ENCODE measurements around the gene GLDN.

Gene GLDN

GRCh38 chr15:51350723-51351122, 9.3 kb downstream of the GLDN start:
- H3K27ac ChIP-seq, result no peak overlapping the region
- no peak for TF ChIP-seq CTCF (conservative IDR thresholded peaks at IDR 0.05; ENCODE audit: low read depth)
- POLR2A ChIA-PET (ENCODE audit: low non-redundant PET), result no interaction called here
- CTCF ChIA-PET, result no interaction called here
- no peak for DNase-seq (ENCODE audit: low spot score)

GRCh38 chr15:51353976-51354375, 12.5 kb downstream of the GLDN start:
- no peak for DNase-seq (ENCODE audit: low spot score)
- no peak overlapping the region for H3K27ac ChIP-seq
- CTCF ChIA-PET, result no interaction called here
- no peak for TF ChIP-seq CTCF (conservative IDR thresholded peaks at IDR 0.05; ENCODE audit: low read depth)
- POLR2A ChIA-PET (ENCODE audit: low non-redundant PET), result no interaction called here

- ChIA-PET POLR2A (ENCODE audit: low non-redundant PET) (no interaction called here), CTCF (no interaction called here)
- no peak overlapping the region for H3K27ac ChIP-seq
- DNase-seq (ENCODE audit: low spot score), result no peak
- no peak for TF ChIP-seq CTCF (conservative IDR thresholded peaks at IDR 0.05; ENCODE audit: low read depth)
These were observed 13.6 kb downstream of the GLDN start for GRCh38 chr15:51355096-51355495.

- POLR2A ChIA-PET (ENCODE audit: low non-redundant PET), result no interaction called here
- CTCF ChIA-PET, result no interaction called here
- no peak overlapping the region for H3K27ac ChIP-seq
- no peak for TF ChIP-seq CTCF (conservative IDR thresholded peaks at IDR 0.05; ENCODE audit: low read depth)
- DNase-seq (ENCODE audit: low spot score), result no peak
These were observed 14.7 kb downstream of the GLDN start for GRCh38 chr15:51356147-51356546.

- ChIA-PET CTCF (no interaction called here), POLR2A (ENCODE audit: low non-redundant PET) (no interaction called here)
- DNase-seq (ENCODE audit: low spot score), result no peak
- TF ChIP-seq CTCF (conservative IDR thresholded peaks at IDR 0.05; ENCODE audit: low read depth), result no peak
- H3K27ac ChIP-seq, result no peak overlapping the region
These were observed 15.5 kb downstream of the GLDN start for GRCh38 chr15:51356983-51357382.

GRCh38 chr15:51359981-51360380, 18.5 kb downstream of the GLDN start:
- TF ChIP-seq CTCF (conservative IDR thresholded peaks at IDR 0.05; ENCODE audit: low read depth), result no peak
- CTCF ChIA-PET, result interaction anchor here (0.6 kb wide), 1 partner anchor 177 kb away, joined by 3 read pairs; no protein-coding TSS in a partner anchor
- no peak overlapping the region for H3K27ac ChIP-seq
- no peak for DNase-seq (ENCODE audit: low spot score)
- POLR2A ChIA-PET (ENCODE audit: low non-redundant PET), result no interaction called here

- ChIA-PET CTCF (no interaction called here), POLR2A (ENCODE audit: low non-redundant PET) (no interaction called here)
- no peak for DNase-seq (ENCODE audit: low spot score)
- TF ChIP-seq CTCF (conservative IDR thresholded peaks at IDR 0.05; ENCODE audit: low read depth), result no peak
- no peak overlapping the region for H3K27ac ChIP-seq
These were observed 21.9 kb downstream of the GLDN start for GRCh38 chr15:51363383-51363782.

All from RWPE1 (cell line).